ENCODE measurements around the gene HSPD1. TPM values are rescaled to one million over a fixed set of nuclear protein-coding genes. Genes with fewer than 3 reads are reported as not detected.

HSPD1 gene
- total and polyA plus RNA-seq, 2 donors from 2014 or later = 157 to 390 TPM

GRCh38 chr2:197513915-197514314, 14.3 kb upstream of the HSPD1 start:
- DNase-seq (no peak), FAIRE-seq (no peak)
- H3K9me3 ChIP-seq (ENCODE audit: control insufficient read depth in 2 of 3, insufficient read depth in 1 of 3, low read length in 3 of 3) = no peaks in the 10 kb centered on the region
- intact Hi-C loops (cut with DNase I) = no loop called here
- H3K27ac ChIP-seq (ENCODE audit: low read depth in 2 of 2, low read length in 2 of 2) = no peak overlapping the region
- peaks cover 4 to 7% (median 5%) of the 10 kb centered on the region in 3 donors for H3K4me1 ChIP-seq (ENCODE audit: control insufficient read depth in 2 of 3, insufficient read depth in 2 of 3, low read depth in 1 of 3, low read length in 3 of 3)
- no peak overlapping the region for H3K9ac ChIP-seq (ENCODE audit: low read length in 3 of 3)
- H3K4me3 ChIP-seq (ENCODE audit: low read length in 3 of 3) = no peak overlapping the region
- no peaks in the 10 kb centered on the region for H3K36me3 ChIP-seq (ENCODE audit: control insufficient read depth in 2 of 3, insufficient read depth in 3 of 3, low read length in 3 of 3)
- H3K27me3 ChIP-seq (ENCODE audit: control insufficient read depth, insufficient read depth, low read length) = no peaks in the 10 kb centered on the region
- TF ChIP-seq CTCF (IDR thresholded peaks at IDR 0.05; ENCODE audit: borderline replicate concordance, extremely low read depth, insufficient read depth) = no peak

- Histone ChIP-seq H3K27ac (ENCODE audit: low read depth in 2 of 2, low read length in 2 of 2) (no peak overlapping the region), H3K9me3 (ENCODE audit: control insufficient read depth in 2 of 3, insufficient read depth in 1 of 3, low read length in 3 of 3) (no peaks in the 10 kb centered on the region), H3K27me3 (ENCODE audit: control insufficient read depth, insufficient read depth, low read length) (no peaks in the 10 kb centered on the region), H3K4me3 (ENCODE audit: low read length in 3 of 3) (no peak overlapping the region), H3K9ac (ENCODE audit: low read length in 3 of 3) (no peak overlapping the region), H3K36me3 (ENCODE audit: control insufficient read depth in 2 of 3, insufficient read depth in 3 of 3, low read length in 3 of 3) (peaks cover 2 to 20% (median 5%) of the 10 kb centered on the region in 3 donors), H3K4me1 (ENCODE audit: control insufficient read depth in 2 of 3, insufficient read depth in 2 of 3, low read depth in 1 of 3, low read length in 3 of 3) (no peaks in the 10 kb centered on the region)
- TF ChIP-seq CTCF (IDR thresholded peaks at IDR 0.05; ENCODE audit: borderline replicate concordance, extremely low read depth, insufficient read depth) = no peak
- intact Hi-C loops (cut with DNase I) = no loop called here
- FAIRE-seq (no peak), DNase-seq (no peak)
These were observed 7.0 kb upstream of the HSPD1 start for GRCh38 chr2:197506658-197507057.

- Histone ChIP-seq H3K9ac (ENCODE audit: low read length in 3 of 3) (no peak overlapping the region), H3K36me3 (ENCODE audit: control insufficient read depth in 2 of 3, insufficient read depth in 3 of 3, low read length in 3 of 3) (peaks cover 2 to 21% (median 5%) of the 10 kb centered on the region in 3 donors), H3K27ac (ENCODE audit: low read depth in 2 of 2, low read length in 2 of 2) (no peak overlapping the region), H3K27me3 (ENCODE audit: control insufficient read depth, insufficient read depth, low read length) (no peaks in the 10 kb centered on the region), H3K9me3 (ENCODE audit: control insufficient read depth in 2 of 3, insufficient read depth in 1 of 3, low read length in 3 of 3) (no peaks in the 10 kb centered on the region), H3K4me1 (ENCODE audit: control insufficient read depth in 2 of 3, insufficient read depth in 2 of 3, low read depth in 1 of 3, low read length in 3 of 3) (no peaks in the 10 kb centered on the region), H3K4me3 (ENCODE audit: low read length in 3 of 3) (no peak overlapping the region)
- intact Hi-C loops (cut with DNase I) = no loop called here
- DNase-seq = no peak
- TF ChIP-seq CTCF (IDR thresholded peaks at IDR 0.05; ENCODE audit: borderline replicate concordance, extremely low read depth, insufficient read depth) = no peak
- FAIRE-seq = no peak
These were observed 4.9 kb upstream of the HSPD1 start for GRCh38 chr2:197504512-197504911.

GRCh38 chr2:197504000-197504399, 4.4 kb upstream of the HSPD1 start:
- no peak for TF ChIP-seq CTCF (IDR thresholded peaks at IDR 0.05; ENCODE audit: borderline replicate concordance, extremely low read depth, insufficient read depth)
- Histone ChIP-seq H3K36me3 (ENCODE audit: control insufficient read depth in 2 of 3, insufficient read depth in 3 of 3, low read length in 3 of 3) (peaks cover 2 to 21% (median 5%) of the 10 kb centered on the region in 3 donors), H3K27me3 (ENCODE audit: control insufficient read depth, insufficient read depth, low read length) (no peaks in the 10 kb centered on the region), H3K9me3 (ENCODE audit: control insufficient read depth in 2 of 3, insufficient read depth in 1 of 3, low read length in 3 of 3) (no peaks in the 10 kb centered on the region), H3K4me1 (ENCODE audit: control insufficient read depth in 2 of 3, insufficient read depth in 2 of 3, low read depth in 1 of 3, low read length in 3 of 3) (no peaks in the 10 kb centered on the region), H3K9ac (ENCODE audit: low read length in 3 of 3) (no peak overlapping the region), H3K4me3 (ENCODE audit: low read length in 3 of 3) (no peak overlapping the region), H3K27ac (ENCODE audit: low read depth in 2 of 2, low read length in 2 of 2) (no peak overlapping the region)
- DNase-seq = no peak
- FAIRE-seq = no peak
- intact Hi-C loops (cut with DNase I) = no loop called here
